Aorta (tissue), 5 donors: Measurements from ENCODE around the gene GPAT2. TPM values are rescaled to one million over a fixed set of nuclear protein-coding genes. Genes with fewer than 3 reads are reported as not detected.
"Not testable (repeated sequence)": the region's sequence is repeated elsewhere in the genome, so short reads cannot be mapped to it uniquely, and the experiment has no call there.

Experiments used
- ATAC-seq: fragments of 200-7000 bp; cut with Tn5 transposase; one replicate; pipeline ENCODE4 v1.9.1; 2022; ENCODE audit warnings: moderate library complexity; ENCODE audit not compliant: low FRiP score
- DNase-seq, 2 donors: peaks; one replicate each; pipeline ENCODE4 v3.0.0-alpha.2; 2020
- H3K27ac ChIP-seq, 2 donors: one replicate each; pipeline ENCODE4 v1.5.1; 2013; ENCODE audit warnings: low read length in 2 of 2, mild to moderate bottlenecking in 2 of 2, moderate library complexity in 2 of 2, control low read depth in 1 of 2, inconsistent platforms in 1 of 2, low read depth in 1 of 2
- H3K27me3 ChIP-seq, 2 donors: one replicate each; pipeline ENCODE4 v1.6.1; 2013; ENCODE audit warnings: control low read depth in 1 of 2, low read length in 1 of 2, mild to moderate bottlenecking in 1 of 2, moderate library complexity in 1 of 2; ENCODE audit not compliant: insufficient read depth in 2 of 2, control insufficient read depth in 1 of 2
- H3K36me3 ChIP-seq, 2 donors: one replicate each; pipeline ENCODE4 v1.6.1; 2013; ENCODE audit warnings: control low read depth in 1 of 2, low read length in 1 of 2, mild to moderate bottlenecking in 1 of 2; ENCODE audit not compliant: insufficient read depth in 2 of 2, control insufficient read depth in 1 of 2
- H3K4me1 ChIP-seq, 2 donors: one replicate each; pipeline ENCODE4 v1.6.1; 2013; ENCODE audit warnings: low read length in 2 of 2, control low read depth in 1 of 2, mild to moderate bottlenecking in 1 of 2, moderate library complexity in 1 of 2; ENCODE audit not compliant: insufficient read depth in 2 of 2, control insufficient read depth in 1 of 2
- H3K4me3 ChIP-seq, 2 donors: one replicate each; pipeline ENCODE4 v1.5.1; 2013; ENCODE audit warnings: low read length in 2 of 2, control low read depth in 1 of 2, mild to moderate bottlenecking in 1 of 2
- H3K9me3 ChIP-seq: one replicate; pipeline ENCODE4 v1.6.1; 2013; ENCODE audit warnings: mild to moderate bottlenecking, low read length; ENCODE audit not compliant: control insufficient read depth
- WGBS, 2 donors: extraction: QIAGEN DNeasy Blood & Tissue Kit; methylation state at CpG; one replicate each; pipeline ENCODE4 v1.1.7; 2013; 5-methylcytosine and 5-hydroxymethylcytosine counted together
- intact Hi-C, 2 donors: fragments of 100-400 bp; cut with DNase I; formaldehyde crosslinking; loops; one replicate each; pipeline versions ENCODE4 v1.14.2 to v1.15.0; 2022
- polyA plus RNA-seq, 2 donors: library from polyadenylated mRNA; stranded (reverse); fragments of 200-250 nt; gene quantifications; one replicate each; pipeline ENCODE4 v1.2.3, GENCODE V29; 2013
- total RNA-seq, 2 donors: library from RNA; stranded (reverse); fragmentation: NEBNext Ultra II Directional; extraction: Animal tissue kit (Norgen Biotek cat#: 25700); gene quantifications; one replicate each; pipeline ENCODE4 v1.2.1, GENCODE V29; 2021
- donor health status: healthy with polysubstance abuse.
- donor health status: Bipolar disorder and iron deficiency.
- donor health status: DM: no; HTN: no; CAD: no.
- donor health status: DM: no; HTN: no; CAD: no.
- donor health status: DM: yes; HTN: yes; CAD: no.

The GPAT2 gene
- total and polyA plus RNA-seq, 4 donors, result 0.38 to 16.2 (median 4.2) TPM

- ATAC-seq (no peak), DNase-seq (no peak)
- Histone ChIP-seq H3K4me1 (no peaks in the 10 kb centered on the region), H3K36me3 (no peaks in the 10 kb centered on the region), H3K4me3 (no peak overlapping the region), H3K27ac (no peak overlapping the region), H3K9me3 (peaks cover 2% of the 10 kb centered on the region), H3K27me3 (no peaks in the 10 kb centered on the region)
- intact Hi-C loops, result no loop called here
- WGBS, 2 donors, result 82 to 91% methylated on average over 7 of the region's 7 CpGs
Measured at GRCh38 chr2:96073170-96073775, 38.6 kb upstream of the GPAT2 start.

DNA sequence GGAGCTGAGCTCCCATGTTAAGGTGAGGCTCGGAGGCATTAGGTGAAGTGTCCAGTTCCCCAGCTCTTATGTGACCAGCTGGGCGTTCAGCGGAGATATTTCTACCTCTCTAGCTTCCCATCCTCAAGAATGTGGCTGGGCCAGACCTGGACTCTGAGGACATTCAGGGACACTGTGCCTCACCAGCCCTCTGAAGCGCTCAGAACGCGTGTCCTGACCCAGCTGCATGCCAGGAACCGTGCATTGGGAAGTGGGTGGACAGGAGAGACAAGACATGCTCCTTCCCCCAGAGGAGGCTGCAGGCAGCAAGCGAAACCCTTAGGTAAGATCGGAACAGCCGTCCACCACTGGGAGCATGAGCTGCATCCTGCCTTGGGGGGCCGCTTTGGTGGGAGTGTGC, 38.0 kb upstream of the GPAT2 start:
- ATAC-seq (no peak), DNase-seq (no peak)
- WGBS, 2 donors, result 93 to 94% methylated on average over 11 of the region's 11 CpGs
- Histone ChIP-seq H3K9me3 (peaks cover 2% of the 10 kb centered on the region), H3K27ac (no peak overlapping the region), H3K36me3 (no peaks in the 10 kb centered on the region), H3K4me1 (no peaks in the 10 kb centered on the region), H3K4me3 (no peak overlapping the region), H3K27me3 (no peaks in the 10 kb centered on the region)
- intact Hi-C loops, result no loop called here

- not testable (repeated sequence) for ATAC-seq, H3K36me3 ChIP-seq, H3K27me3 ChIP-seq, H3K27ac ChIP-seq, H3K9me3 ChIP-seq, H3K4me1 ChIP-seq, H3K4me3 ChIP-seq
- peak in 1 of 2 donors; percentile 26 for DNase-seq
- intact Hi-C loops, result loop anchor here in 1 of 2 donors (2.0 kb wide), 1 partner anchor 45 kb away; the partner anchor contains the start of gene ADRA2B
- 39 to 44% methylated on average over 8 of the region's 8 CpGs for WGBS, 2 donors
Measured at GRCh38 chr2:96071977-96072491, 37.3 kb upstream of the GPAT2 start.

DNA sequence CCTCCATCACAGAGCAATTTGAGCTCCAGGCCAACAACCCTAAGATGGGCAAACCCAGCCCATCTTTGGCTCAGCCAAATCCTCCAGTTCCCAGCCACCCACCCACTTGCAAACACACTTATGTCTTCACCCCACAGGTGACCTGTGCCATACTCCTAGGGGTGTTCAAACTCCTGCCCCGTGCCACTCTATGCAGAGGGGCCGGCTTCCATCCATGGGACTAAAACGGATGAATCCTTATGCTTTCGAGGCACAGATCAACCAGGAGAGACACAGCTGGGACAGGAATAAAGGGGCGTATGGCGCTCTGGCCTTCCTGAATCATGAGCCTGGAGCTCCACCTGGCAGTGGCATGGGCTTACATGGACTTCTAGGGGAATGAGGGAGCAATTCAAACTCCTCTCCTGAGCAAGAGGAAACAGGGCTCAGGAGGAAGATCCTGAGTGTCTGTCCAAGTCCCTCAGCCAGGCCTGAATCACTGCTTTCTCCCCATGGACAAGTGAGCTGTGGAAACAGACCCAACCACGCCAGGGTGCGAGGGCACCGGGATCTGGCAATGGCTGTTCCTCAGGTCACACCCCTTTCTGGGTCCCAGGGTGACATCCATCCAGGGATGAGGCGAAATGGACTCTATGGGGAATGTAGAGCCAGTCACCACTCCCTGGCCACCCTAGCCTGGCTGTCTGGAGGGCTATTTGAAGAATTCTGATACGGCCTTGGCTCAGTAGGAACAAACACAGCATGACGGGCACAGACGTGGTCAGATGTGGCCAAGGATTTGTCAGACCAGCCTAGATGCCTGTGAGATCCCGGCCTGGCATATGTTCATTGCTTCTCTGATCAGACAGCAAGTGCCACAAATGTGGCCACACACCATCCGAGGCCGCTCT, 36.6 kb upstream of the GPAT2 start:
- not testable (repeated sequence) for ATAC-seq, H3K4me1 ChIP-seq, H3K4me3 ChIP-seq, H3K27me3 ChIP-seq, H3K9me3 ChIP-seq, H3K36me3 ChIP-seq
- intact Hi-C loops, result loop anchor here in 1 of 2 donors (2.0 kb wide), 1 partner anchor 45 kb away; the partner anchor contains the start of gene ADRA2B
- 51 to 54% methylated on average over 15 to 16 of the region's 16 CpGs for WGBS, 2 donors
- peak in 1 of 2 donors; percentile 49 for DNase-seq
- peak overlapping the region in 1 of 2 donors; percentile 7 for H3K27ac ChIP-seq

- not testable (repeated sequence) for H3K4me3 ChIP-seq, H3K27me3 ChIP-seq, ATAC-seq, H3K4me1 ChIP-seq, H3K9me3 ChIP-seq, H3K36me3 ChIP-seq, H3K27ac ChIP-seq, DNase-seq
- 58 to 64% methylated on average over 5 of the region's 5 CpGs for WGBS, 2 donors
- intact Hi-C loops, result loop anchor here in 1 of 2 donors (2.0 kb wide), 1 partner anchor 46 kb away; the partner anchor contains the start of gene ADRA2B
Measured at GRCh38 chr2:96070351-96070750, 35.6 kb upstream of the GPAT2 start.

GRCh38 chr2:96069878-96070277, 35.2 kb upstream of the GPAT2 start:
- not testable (repeated sequence) for DNase-seq, H3K4me3 ChIP-seq, H3K9me3 ChIP-seq, H3K4me1 ChIP-seq, H3K27ac ChIP-seq, H3K27me3 ChIP-seq, H3K36me3 ChIP-seq, ATAC-seq
- 53 to 68% methylated on average over 6 of the region's 8 CpGs for WGBS, 2 donors
- intact Hi-C loops, result loop anchor here in 1 of 2 donors (2.0 to 10.0 kb wide), 3 partner anchors 47 to 1625 kb away; partner anchors contain the start of gene ADRA2B

GRCh38 chr2:96067902-96068581, 33.3 kb upstream of the GPAT2 start:
- ATAC-seq, H3K9me3 ChIP-seq, H3K4me3 ChIP-seq, H3K4me1 ChIP-seq, H3K27ac ChIP-seq, H3K27me3 ChIP-seq, H3K36me3 ChIP-seq: not testable (repeated sequence)
- intact Hi-C loops, result loop anchor here in 1 of 2 donors (10.0 kb wide), 2 partner anchors 107 to 1627 kb away; no protein-coding TSS in a partner anchor
- 79 to 89% methylated on average over 9 of the region's 9 CpGs for WGBS, 2 donors
- peak in 1 of 2 donors; percentile 24 for DNase-seq

DNA sequence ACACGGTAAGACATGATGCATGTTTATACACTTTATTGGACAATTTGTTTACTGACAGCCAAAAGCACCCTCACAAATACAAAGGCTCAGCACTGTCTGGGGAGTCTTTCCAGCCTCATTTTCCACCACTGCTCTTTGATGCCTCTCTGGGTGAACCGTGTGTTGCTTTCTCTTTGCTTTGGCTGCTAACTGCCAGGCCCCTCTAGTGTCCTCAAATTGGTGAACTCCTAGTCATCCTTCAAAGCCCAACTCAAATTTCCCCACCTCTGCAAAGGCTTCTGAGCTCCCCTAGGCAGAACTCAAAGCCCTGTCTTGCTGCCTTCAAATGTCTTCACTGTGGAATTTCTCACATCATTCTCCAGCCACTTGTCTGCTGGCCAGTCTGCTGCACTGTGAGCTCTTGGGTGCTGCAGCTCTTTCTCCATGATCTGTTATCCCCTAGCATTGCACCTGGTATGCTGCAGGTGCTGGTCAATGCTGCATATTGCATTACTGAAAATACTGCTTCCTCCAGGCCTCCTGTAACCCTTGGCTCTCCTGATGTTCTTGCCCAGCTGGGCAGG, 32.5 kb upstream of the GPAT2 start:
- intact Hi-C loops, result loop anchor here in 1 of 2 donors (10.0 kb wide), 2 partner anchors 108 to 1628 kb away; no protein-coding TSS in a partner anchor
- not testable (repeated sequence) for H3K36me3 ChIP-seq, ATAC-seq, DNase-seq, H3K9me3 ChIP-seq, H3K27ac ChIP-seq, H3K27me3 ChIP-seq, H3K4me1 ChIP-seq, H3K4me3 ChIP-seq
- 78 to 85% methylated on average over 2 of the region's 2 CpGs for WGBS, 2 donors
